Right ventricle myocardium inferior (tissue), 1 donor: Measurements from ENCODE around the gene SUSD6. TPM values are rescaled to one million over a fixed set of nuclear protein-coding genes. Genes with fewer than 3 reads are reported as not detected.

Source experiments
- ATAC-seq: fragments of 200-7000 bp; cut with Tn5 transposase; one replicate; pipeline ENCODE4 v1.9.1; 2020; ENCODE audit warnings: mild to moderate bottlenecking, moderate library complexity
- DNase-seq: peaks from one replicate; pipeline ENCODE4 v3.0.0; 2021; ENCODE audit errors: missing footprints
- intact Hi-C: fragments of 100-400 bp; cut with DNase I; formaldehyde crosslinking; loops from one replicate; pipeline ENCODE4 v1.11.0; 2022
- total RNA-seq: library from RNA; stranded (reverse); fragmentation: NEBNext Ultra II Directional; extraction: Animal tissue kit (Norgen Biotek cat#: 25700); gene quantifications from one replicate; pipeline ENCODE4 v1.2.1, GENCODE V29; 2021
- donor health status: DM: no; HTN: yes; CAD: no; lungs with severe emphysema.

The SUSD6 gene
- total RNA-seq, 1 donor from 2014 or later = 22.4 TPM

DNA sequence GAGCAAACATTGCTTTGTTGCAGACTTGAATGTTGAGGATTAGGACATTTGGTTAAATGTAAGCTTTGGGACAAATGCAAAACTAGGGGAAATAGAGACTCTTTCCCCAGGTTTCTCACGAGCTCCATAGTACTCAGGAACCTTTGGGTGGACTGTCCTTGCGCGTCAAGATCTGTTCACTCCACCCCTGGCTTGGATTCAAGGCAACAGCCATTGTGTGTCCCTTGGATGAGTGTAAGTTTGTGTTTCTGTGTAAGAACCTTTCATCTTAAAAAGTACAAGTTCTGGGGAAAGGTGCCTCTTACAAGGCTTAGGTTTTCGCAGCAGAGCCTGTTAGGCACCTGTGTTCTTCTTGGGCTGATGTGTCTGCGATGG lies 3.7 kb downstream of the SUSD6 start:
- intact Hi-C loops = no loop called here
- no peak for DNase-seq
- no peak for ATAC-seq

- DNase-seq (no peak), ATAC-seq (peak; percentile 26)
- intact Hi-C loops = no loop called here
Observed at GRCh38 chr14:69615496-69616407, 4.4 kb downstream of the SUSD6 start.

- DNase-seq = no peak
- no peak for ATAC-seq
- intact Hi-C loops = no loop called here
Observed at GRCh38 chr14:69616408-69616773, 5.0 kb downstream of the SUSD6 start.

- intact Hi-C loops = no loop called here
- DNase-seq (no peak), ATAC-seq (no peak)
Observed at GRCh38 chr14:69617796-69618195, 6.4 kb downstream of the SUSD6 start.

- DNase-seq (no peak), ATAC-seq (no peak)
- intact Hi-C loops = no loop called here
Observed at GRCh38 chr14:69619012-69619411, 7.6 kb downstream of the SUSD6 start.

DNA sequence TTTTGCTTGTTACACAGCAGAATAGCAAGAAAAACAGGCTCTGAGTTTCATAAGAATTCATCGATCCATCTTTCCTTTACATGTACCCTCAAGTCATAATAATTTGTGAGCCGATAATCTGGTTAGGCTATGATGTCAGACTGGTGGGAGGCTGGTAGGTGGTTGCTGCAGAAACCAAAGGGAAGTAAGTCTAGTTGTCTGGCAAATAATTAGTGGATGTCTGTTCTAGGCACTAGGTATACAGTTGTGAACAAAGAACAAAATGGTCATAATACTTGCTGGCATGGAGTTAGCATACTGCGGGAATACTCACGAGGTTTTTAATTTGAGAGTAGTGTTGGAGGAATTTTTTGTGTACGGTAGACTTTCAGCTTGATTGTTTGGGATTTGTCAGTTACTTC lies 8.8 kb downstream of the SUSD6 start:
- no peak for ATAC-seq

DNA sequence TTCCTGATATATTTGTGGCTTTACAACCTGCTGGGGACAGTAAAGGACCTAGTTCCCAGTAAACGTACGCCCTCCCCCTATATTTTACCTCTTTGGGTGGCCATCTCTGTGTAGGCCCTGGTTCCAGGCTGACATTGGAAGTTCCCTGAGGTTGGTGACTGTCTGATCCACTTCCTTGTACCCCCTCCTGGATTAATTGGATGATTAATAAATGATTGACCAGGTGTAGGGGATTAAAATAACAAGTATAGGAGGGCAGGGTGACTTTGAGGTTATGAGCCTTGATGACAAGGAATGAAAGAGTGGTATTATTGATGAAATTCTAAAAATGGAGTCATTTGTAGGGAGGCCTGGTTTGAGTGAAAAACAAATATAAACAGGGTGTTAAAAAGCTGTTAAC lies 9.6 kb downstream of the SUSD6 start:
- no peak for ATAC-seq
- intact Hi-C loops = no loop called here
- DNase-seq = no peak

More for the DNA sequence above, 8.8 kb downstream of the SUSD6 start:
- DNase-seq = no peak
- intact Hi-C loops = no loop called here

- DNase-seq (no peak), ATAC-seq (no peak)
- intact Hi-C loops = no loop called here
Observed at GRCh38 chr14:69624136-69624535, 12.7 kb downstream of the SUSD6 start.

DNA sequence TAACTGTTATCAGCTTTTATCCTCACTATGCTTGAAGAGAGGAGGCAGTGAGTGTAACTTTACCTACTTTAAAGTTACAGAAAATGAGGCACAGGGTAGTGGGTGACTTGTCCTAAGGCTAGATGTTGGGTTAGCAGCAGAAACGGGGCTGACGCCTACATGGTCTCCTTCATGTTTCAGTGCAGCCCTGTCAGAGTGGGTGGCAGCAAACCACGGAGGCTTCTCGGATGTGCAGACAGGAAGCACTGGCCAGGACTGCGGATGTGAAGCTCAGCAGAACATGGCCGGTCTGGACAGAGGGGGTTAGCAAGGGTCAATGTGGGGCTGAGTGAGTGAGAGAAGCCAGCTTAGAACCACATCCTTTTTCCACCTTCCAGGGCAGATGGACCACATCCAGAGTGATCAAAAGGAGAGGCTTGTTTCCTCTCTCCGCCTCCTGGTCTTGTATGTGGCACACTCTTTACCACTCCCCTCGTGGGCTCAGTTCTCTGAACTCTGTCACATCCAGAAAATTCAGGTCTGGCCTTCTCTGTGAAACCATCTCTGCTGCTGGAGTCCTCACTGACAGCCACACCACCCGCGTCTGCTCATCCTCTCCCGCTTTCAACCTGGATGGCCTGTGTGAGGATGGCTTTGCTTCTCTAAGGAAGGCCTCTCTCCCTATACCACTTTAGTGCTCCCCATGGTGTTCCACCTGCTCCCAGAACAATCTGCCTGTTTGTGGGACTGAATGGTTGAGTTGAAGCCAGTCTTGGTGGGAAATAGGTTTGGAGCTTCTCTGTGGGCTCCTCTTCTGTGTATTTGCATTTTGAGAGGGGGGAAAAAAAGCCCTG lies 14.1 kb downstream of the SUSD6 start:
- DNase-seq = peak; percentile 81
- ATAC-seq = peak; percentile 83
- intact Hi-C loops = no loop called here

GRCh38 chr14:69626132-69626500 lies 14.7 kb downstream of the SUSD6 start:
- ATAC-seq (no peak), DNase-seq (no peak)
- intact Hi-C loops = no loop called here

- ATAC-seq = no peak
- no peak for DNase-seq
- intact Hi-C loops = no loop called here
Observed at GRCh38 chr14:69629225-69630127, 18.1 kb downstream of the SUSD6 start.

DNA sequence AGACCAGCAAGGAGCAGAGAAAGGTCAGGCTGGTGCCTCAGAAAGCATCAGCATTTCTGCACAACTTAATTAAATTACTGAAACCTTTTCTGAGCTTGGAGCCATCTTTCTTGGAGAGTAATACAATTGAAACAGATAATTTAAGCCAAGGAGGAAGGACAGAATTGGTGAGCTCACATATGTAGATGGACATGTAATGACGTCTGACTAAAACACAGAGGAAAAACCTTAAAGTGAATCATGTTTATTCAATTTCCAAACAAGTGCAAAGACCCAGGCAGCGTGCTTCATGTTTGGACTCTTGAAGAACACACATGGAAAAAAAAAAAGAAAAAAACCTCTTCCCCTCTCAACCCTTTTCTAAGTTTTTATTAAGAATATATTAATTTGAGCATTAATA lies 19.0 kb downstream of the SUSD6 start:
- DNase-seq (no peak), ATAC-seq (no peak)
- intact Hi-C loops = no loop called here

- ATAC-seq (no peak), DNase-seq (no peak)
- intact Hi-C loops = no loop called here
Observed at GRCh38 chr14:69631509-69631908, 20.1 kb downstream of the SUSD6 start.

- intact Hi-C loops = no loop called here
- DNase-seq = no peak
Observed at GRCh38 chr14:69632164-69632563, 20.8 kb downstream of the SUSD6 start.

DNA sequence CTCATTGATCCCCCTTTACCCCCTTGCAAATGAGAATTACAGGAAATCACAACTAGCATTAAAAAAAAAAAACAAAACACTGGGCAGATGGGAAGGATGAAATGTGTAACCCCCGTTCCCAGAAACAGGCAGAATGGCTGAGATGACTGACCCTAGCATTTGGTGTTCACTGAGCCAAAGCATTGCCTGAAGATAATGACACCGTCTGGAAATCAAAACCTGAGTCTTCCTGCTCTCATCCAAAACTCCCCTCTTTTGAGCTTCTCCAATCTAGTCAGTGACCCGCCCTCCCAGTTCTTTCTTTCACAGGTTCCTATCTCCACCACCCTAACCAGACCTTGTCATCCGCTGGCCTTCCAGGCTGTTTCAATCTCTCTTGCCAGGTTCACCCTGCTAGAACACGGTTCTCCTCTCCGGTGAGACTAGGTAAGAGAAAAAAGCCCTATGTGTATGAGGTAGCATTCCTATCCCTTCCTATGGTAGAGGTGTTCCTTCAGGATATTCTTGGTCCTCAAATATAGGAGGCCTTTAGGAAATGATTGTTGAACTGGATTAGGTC lies 21.3 kb downstream of the SUSD6 start:
- no peak for DNase-seq
- intact Hi-C loops = no loop called here
- ATAC-seq = no peak

More at GRCh38 chr14:69632164-69632563, 20.8 kb downstream of the SUSD6 start:
- ATAC-seq = peak; percentile 25

DNA sequence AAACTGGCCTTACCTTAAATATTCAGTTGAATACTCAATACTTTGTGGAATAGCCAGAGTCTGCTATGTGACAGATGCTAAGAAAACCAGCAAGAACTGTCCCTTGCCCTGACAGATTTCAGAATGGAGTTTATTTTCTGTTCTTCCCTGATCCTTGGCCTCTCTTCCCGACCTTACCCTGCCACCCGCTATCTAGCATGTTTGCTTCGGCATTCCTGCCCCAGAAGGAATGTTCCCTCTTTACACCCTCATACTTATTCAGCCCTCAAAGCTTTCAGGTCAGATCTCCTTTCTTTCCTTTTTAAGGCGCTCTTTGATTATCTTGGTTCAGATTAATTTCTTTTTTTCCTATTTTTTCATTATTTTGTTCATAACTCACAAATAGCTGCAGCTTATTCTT lies 21.8 kb downstream of the SUSD6 start:
- no peak for DNase-seq
- ATAC-seq = no peak
- intact Hi-C loops = no loop called here

DNA sequence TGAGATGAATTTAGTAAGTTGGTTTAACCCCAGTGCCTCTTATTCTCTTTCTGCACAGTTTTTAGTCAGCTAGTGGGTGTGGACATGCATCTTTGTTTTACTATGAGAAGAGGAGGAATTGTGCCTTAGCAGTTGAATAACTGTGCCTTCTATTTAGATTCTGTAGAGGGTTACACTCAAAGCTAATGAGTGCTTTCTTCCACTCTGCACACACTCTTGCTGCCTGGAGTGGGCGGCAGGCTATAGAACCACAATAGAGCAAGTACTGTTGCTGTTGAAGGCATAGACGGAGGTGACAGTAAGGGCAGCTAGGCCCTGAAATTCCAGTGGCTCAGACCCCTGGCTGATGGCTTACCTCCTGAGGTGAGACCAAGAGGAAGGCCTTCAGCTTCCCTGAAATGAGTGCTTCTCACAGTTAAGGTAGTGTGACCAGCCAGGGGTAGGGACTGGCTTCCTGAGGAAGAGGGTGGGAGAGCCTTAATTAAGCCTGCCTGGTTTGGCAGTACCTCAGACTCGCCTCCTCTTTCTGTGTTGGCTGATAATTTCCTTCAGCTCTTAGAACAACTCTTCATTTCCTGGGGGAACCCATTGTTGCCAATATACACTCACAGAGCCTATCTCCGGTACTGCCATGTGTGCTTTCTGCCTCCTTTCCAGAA lies 24.7 kb downstream of the SUSD6 start:
- peak; percentile 34 for ATAC-seq
- DNase-seq = no peak
- intact Hi-C loops = no loop called here

GRCh38 chr14:69636718-69637480 lies 25.5 kb downstream of the SUSD6 start:
- ATAC-seq (no peak), DNase-seq (no peak)
- intact Hi-C loops = no loop called here
